GM21381 (cell line): ENCODE data around the gene PCNP.
"Not testable (repeated sequence)": the region's sequence is repeated elsewhere in the genome, so short reads cannot be mapped to it uniquely, and the experiment has no call there.

Experiments used
- ATAC-seq: cut with Tn5 transposase; IDR thresholded peaks from one replicate; pipeline ENCODE4 v1.9.1; 2021; ENCODE audit warnings: mild to moderate bottlenecking, moderate library complexity; ENCODE audit not compliant: unreplicated experiment

Gene PCNP

GRCh38 chr3:101631098-101631796, 57.3 kb downstream of the PCNP start:
- no peak for ATAC-seq

GRCh38 chr3:101631959-101632358, 58.0 kb downstream of the PCNP start:
- not testable (repeated sequence) for ATAC-seq

GRCh38 chr3:101632586-101632985, 58.6 kb downstream of the PCNP start:
- ATAC-seq, result no peak

- no peak for ATAC-seq
These were observed 59.2 kb downstream of the PCNP start for GRCh38 chr3:101633186-101633585.

- no peak for ATAC-seq
These were observed 60.7 kb downstream of the PCNP start for GRCh38 chr3:101634591-101635196.

GRCh38 chr3:101635345-101635744, 61.4 kb downstream of the PCNP start:
- ATAC-seq, result no peak

GRCh38 chr3:101635954-101636798, 62.2 kb downstream of the PCNP start:
- ATAC-seq, result peak; percentile 78

- no peak for ATAC-seq
These were observed 63.5 kb downstream of the PCNP start for GRCh38 chr3:101637451-101637850.

- no peak for ATAC-seq
These were observed 64.3 kb downstream of the PCNP start for GRCh38 chr3:101638261-101638745.

- no peak for ATAC-seq
These were observed 65.4 kb downstream of the PCNP start for GRCh38 chr3:101639280-101639963.

- no peak for ATAC-seq
These were observed 66.3 kb downstream of the PCNP start for GRCh38 chr3:101640256-101640655.

- not testable (repeated sequence) for ATAC-seq
These were observed 67.6 kb downstream of the PCNP start for GRCh38 chr3:101641397-101642115.

- ATAC-seq, result no peak
These were observed 68.5 kb downstream of the PCNP start for GRCh38 chr3:101642441-101642840.

- ATAC-seq, result no peak
These were observed 69.2 kb downstream of the PCNP start for GRCh38 chr3:101643009-101643844.
